Cardiac muscle cell (in vitro differentiated cells and primary cell): ENCODE results near the gene PDGFC. TPM values are rescaled to one million over a fixed set of nuclear protein-coding genes. Genes with fewer than 3 reads are reported as not detected.

ENCODE experiments used
- DNase-seq, 2 donors: peaks; one replicate each; pipeline versions ENCODE4 v3.0.0 to v3.0.0-alpha.2; 2010 to 2017; ENCODE audit warnings: low read depth in 1 of 2, low spot score in 1 of 2
- H3K27ac ChIP-seq: fragments of 200-600 bp; sonication (generic); 2 replicates; pipeline ENCODE4 v1.5.1; 2016
- H3K27me3 ChIP-seq: fragments of 200-600 bp; sonication (generic); 2 replicates; pipeline ENCODE4 v1.6.0; 2016; ENCODE audit warnings: control low read depth
- H3K36me3 ChIP-seq: fragments of 200-600 bp; sonication (generic); 2 replicates; pipeline ENCODE4 v1.5.1; 2016; ENCODE audit warnings: control low read depth
- H3K4me1 ChIP-seq: fragments of 200-600 bp; sonication (generic); 2 replicates; pipeline ENCODE4 v1.8.1; 2017; ENCODE audit warnings: low read depth, mild to moderate bottlenecking, mixed run types
- H3K4me3 ChIP-seq: fragments of 200-600 bp; sonication (generic); 2 replicates; pipeline ENCODE4 v1.5.1; 2016; ENCODE audit warnings: mild to moderate bottlenecking
- H3K9me3 ChIP-seq: fragments of 200-600 bp; sonication (generic); 2 replicates; pipeline ENCODE4 v1.5.1; 2017; ENCODE audit warnings: low read depth, mild to moderate bottlenecking, control low read depth
- polyA plus RNA-seq: library from polyadenylated mRNA; unstranded; fragments of >200 nt; fragmentation: Nextera tagmentation; extraction: Ambion mirVana; gene quantifications from 2 replicates; pipeline ENCODE4 v1.2.1, GENCODE V29; 2016
- total RNA-seq: library from RNA; depleted of rRNA; stranded (reverse); fragments of >200 nt; gene quantifications from 2 replicates; pipeline ENCODE4 v1.2.3, GENCODE V29; 2016
- TF ChIP-seq, protein P1 (sequence below): IDR thresholded peaks from 2 replicates; pipeline ENCODE4 v1.5.1; 2012; ENCODE audit warnings: low read depth, mild to moderate bottlenecking, low read length

Gene PDGFC
- total and polyA plus RNA-seq, 2 experiments from 2014 or later, result 6.9 to 18.2 TPM

DNA sequence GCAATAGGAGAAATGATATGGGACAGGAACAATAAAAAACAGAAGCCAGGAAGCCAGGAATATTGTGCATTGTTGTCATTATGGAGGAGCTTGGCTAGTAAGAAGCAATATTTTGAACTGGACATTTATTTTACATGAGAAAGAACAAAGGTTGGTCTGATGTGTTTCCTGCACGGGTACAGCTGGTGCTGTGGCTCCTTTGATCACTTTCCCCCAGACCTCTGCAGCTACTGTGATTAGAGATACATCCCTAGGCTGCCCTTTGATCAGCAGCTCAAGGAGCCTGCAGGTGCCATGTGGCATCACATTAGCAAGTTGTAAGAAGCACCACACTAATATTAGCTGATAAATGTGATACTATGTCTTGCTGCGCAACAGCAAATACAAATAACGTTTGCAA, 2.5 kb downstream of the PDGFC start:
- peaks cover 3% of the 10 kb centered on the region for H3K4me1 ChIP-seq
- no peak overlapping the region for H3K4me3 ChIP-seq
- TF ChIP-seq, protein P1, sequence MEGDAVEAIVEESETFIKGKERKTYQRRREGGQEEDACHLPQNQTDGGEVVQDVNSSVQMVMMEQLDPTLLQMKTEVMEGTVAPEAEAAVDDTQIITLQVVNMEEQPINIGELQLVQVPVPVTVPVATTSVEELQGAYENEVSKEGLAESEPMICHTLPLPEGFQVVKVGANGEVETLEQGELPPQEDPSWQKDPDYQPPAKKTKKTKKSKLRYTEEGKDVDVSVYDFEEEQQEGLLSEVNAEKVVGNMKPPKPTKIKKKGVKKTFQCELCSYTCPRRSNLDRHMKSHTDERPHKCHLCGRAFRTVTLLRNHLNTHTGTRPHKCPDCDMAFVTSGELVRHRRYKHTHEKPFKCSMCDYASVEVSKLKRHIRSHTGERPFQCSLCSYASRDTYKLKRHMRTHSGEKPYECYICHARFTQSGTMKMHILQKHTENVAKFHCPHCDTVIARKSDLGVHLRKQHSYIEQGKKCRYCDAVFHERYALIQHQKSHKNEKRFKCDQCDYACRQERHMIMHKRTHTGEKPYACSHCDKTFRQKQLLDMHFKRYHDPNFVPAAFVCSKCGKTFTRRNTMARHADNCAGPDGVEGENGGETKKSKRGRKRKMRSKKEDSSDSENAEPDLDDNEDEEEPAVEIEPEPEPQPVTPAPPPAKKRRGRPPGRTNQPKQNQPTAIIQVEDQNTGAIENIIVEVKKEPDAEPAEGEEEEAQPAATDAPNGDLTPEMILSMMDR, result no peak
- no peaks in the 10 kb centered on the region for H3K9me3 ChIP-seq
- H3K27me3 ChIP-seq, result no peaks in the 10 kb centered on the region
- no peaks in the 10 kb centered on the region for H3K36me3 ChIP-seq
- no peak for DNase-seq
- H3K27ac ChIP-seq, result no peak overlapping the region

DNA sequence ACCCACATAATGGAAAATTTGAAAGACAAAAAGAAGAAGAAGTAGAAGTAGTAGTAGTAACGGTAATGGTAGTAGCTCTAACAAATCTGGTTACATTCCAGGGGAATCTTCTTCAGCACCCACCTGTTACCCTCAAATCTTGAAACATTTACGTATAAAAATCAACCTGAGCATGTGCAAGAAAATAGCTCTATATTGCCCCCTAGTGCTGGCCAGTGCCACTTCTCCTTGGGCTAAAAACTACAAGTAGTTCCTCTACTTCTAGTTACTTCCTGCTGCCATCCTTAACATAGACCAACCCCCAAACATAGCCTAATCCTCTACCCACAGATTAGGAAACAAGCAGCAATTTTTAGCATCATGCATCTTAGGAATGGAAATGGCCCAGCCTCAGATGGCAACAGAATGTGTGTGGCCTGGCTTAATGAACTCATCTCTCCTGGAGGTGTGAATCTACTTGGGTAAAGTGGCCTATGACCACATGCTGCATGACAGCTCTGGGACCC, 3.1 kb downstream of the PDGFC start:
- Histone ChIP-seq H3K4me3 (no peak overlapping the region), H3K27me3 (no peaks in the 10 kb centered on the region), H3K27ac (no peak overlapping the region), H3K9me3 (no peaks in the 10 kb centered on the region), H3K36me3 (no peaks in the 10 kb centered on the region), H3K4me1 (peaks cover 3% of the 10 kb centered on the region)
- DNase-seq, result peak; percentile 69 to 86
- TF ChIP-seq, protein P1, result peak; percentile 81

DNA sequence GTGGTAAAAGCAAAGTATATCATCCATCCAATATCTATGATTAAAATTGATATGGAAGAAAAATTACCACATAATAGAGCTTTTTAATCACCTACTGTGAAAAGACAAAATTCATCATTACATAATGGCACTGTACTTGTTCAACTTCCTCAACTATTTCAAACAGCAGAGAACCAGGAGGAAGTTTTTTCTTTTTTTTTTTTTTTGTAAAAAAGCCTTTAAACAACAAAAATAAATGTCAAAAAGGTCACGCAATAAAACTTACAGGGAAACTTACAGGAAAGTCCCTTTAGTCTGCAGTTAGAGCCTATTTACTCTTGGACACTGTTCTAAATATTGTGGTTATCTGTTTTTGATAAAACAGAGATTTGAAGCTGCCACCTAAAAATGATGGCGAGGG, 4.8 kb downstream of the PDGFC start:
- Histone ChIP-seq H3K4me1 (peaks cover 3% of the 10 kb centered on the region), H3K36me3 (no peaks in the 10 kb centered on the region), H3K9me3 (no peaks in the 10 kb centered on the region), H3K4me3 (no peak overlapping the region), H3K27me3 (no peaks in the 10 kb centered on the region), H3K27ac (no peak overlapping the region)
- no peak for DNase-seq
- TF ChIP-seq, protein P1, result no peak

DNA sequence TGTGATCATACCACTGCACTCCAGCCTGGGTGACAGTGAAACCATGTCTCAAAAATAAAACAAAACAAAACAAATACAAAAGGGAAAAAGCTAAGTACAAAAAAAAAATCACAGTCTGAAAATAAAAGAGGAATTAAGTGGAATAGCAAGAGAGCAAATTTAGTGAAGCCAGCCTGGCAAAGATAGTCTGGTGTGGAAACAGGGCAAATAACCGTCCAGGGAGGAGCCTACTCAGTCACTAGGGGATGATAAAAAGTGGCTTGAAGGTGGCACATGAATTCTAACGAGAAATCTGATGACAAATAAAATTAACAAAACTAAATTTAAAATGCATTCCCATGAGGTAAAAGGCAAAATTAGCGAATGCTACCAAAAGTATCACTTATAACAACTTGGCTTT, 8.2 kb downstream of the PDGFC start:
- Histone ChIP-seq H3K36me3 (no peaks in the 10 kb centered on the region), H3K4me3 (no peak overlapping the region), H3K4me1 (no peaks in the 10 kb centered on the region), H3K27me3 (no peaks in the 10 kb centered on the region), H3K9me3 (no peaks in the 10 kb centered on the region), H3K27ac (no peak overlapping the region)
- DNase-seq, result no peak
- TF ChIP-seq, protein P1, result no peak

- Histone ChIP-seq H3K36me3 (no peaks in the 10 kb centered on the region), H3K27me3 (no peaks in the 10 kb centered on the region), H3K4me3 (no peak overlapping the region), H3K4me1 (no peaks in the 10 kb centered on the region), H3K27ac (no peak overlapping the region), H3K9me3 (no peaks in the 10 kb centered on the region)
- TF ChIP-seq, protein P1, result no peak
- DNase-seq, result peak in 1 of 2 donors; percentile 54
Measured at GRCh38 chr4:156962528-156962974, 9.0 kb downstream of the PDGFC start.

- Histone ChIP-seq H3K4me3 (no peak overlapping the region), H3K27ac (no peak overlapping the region), H3K27me3 (no peaks in the 10 kb centered on the region), H3K9me3 (no peaks in the 10 kb centered on the region), H3K36me3 (no peaks in the 10 kb centered on the region), H3K4me1 (no peaks in the 10 kb centered on the region)
- TF ChIP-seq, protein P1, result no peak
- no peak for DNase-seq
Measured at GRCh38 chr4:156962058-156962358, 9.6 kb downstream of the PDGFC start.
